ENCODE results near the gene C1orf159. TPM values are rescaled to one million over a fixed set of nuclear protein-coding genes. Genes with fewer than 3 reads are reported as not detected.
A peak's percentile ranks its signal among the peaks of the same experiment; 100 is the strongest.

The C1orf159 gene
- total and polyA plus RNA-seq, 9 of the 15 experiments (the other 6 are each of a cell fraction or from before 2014, with no cell fraction given) = 0.28 to 54.9 (median 10.6) TPM

DNA sequence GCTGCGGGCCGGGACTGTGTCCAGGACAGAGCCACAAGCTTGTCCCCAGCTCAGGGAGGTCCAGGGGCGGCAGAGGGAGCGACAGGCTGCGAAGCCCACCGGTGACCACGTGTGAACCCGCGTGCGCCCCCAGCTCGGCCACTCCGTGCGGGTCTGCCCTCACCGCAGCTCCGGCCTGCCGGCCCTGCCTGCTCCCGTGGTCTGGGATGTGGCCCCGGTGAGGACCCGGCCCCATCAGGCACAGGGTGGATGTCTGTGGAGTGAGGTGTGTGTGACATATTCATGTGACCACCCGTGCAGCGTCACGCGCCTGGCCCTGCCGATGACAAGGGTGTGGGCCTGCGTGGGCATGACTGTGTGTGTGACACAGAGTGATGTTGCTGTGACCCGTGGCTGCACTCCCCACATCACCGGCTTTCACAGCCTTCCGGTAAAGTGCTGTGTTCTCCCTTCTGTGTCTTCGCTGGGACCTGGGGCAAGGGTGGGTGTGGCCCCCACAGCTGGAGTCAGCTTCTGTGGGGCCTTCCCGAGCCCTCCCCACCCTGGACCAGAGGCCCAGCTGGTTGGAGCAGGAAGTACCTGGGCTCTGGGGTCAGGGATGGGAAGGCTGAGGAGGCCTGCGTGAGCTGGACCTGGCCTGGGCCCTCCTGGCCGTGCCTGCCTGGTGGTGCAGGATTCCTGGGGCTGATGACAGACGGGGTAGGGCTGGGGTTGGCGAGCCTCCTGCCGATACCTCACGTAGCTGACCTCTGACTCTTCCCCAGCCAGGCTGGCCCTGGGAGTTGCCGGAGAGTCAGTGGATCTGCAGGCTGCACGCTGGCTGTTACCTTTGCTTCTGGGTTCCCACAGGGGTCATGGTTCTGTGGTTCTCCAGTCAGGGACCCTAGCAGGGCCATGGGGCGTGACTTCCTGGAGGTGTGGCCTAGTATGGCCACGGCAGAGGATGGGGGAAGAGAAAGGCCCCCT, 45.9 kb downstream of the C1orf159 start (continued):
- TF ChIP-seq ZBTB11 (CRISPR knock-in tag; IDR thresholded peaks at IDR 0.05) (no peak), NONO (IDR thresholded peaks at IDR 0.05; ENCODE audit: low read depth in 2 of 2, low read length in 1 of 2) (no peak), STAT5B (CRISPR knock-in tag; IDR thresholded peaks at IDR 0.05) (no peak), NFE2L1 (tag; IDR thresholded peaks at IDR 0.05; ENCODE audit: borderline replicate concordance, low read depth) (no peak), RBM22 (IDR thresholded peaks at IDR 0.05; ENCODE audit: low read depth, low read length, poor library complexity, severe bottlenecking) (no peak), RBM14 (IDR thresholded peaks at IDR 0.05; ENCODE audit: borderline replicate concordance, insufficient read depth, low read depth, low read length) (0 out of 2 replicates have a peak, but pooled peaks have one; percentile 15), USF1 (CRISPR knock-in tag; IDR thresholded peaks at IDR 0.05) (peak; percentile 65), PTTG1 (tag; IDR thresholded peaks at IDR 0.05; ENCODE audit: low read depth) (no peak), DNMT1 (IDR thresholded peaks at IDR 0.05) (no peak), BRD4 (IDR thresholded peaks at IDR 0.05) (no peak)
- TF ChIP-seq, protein P1, sequence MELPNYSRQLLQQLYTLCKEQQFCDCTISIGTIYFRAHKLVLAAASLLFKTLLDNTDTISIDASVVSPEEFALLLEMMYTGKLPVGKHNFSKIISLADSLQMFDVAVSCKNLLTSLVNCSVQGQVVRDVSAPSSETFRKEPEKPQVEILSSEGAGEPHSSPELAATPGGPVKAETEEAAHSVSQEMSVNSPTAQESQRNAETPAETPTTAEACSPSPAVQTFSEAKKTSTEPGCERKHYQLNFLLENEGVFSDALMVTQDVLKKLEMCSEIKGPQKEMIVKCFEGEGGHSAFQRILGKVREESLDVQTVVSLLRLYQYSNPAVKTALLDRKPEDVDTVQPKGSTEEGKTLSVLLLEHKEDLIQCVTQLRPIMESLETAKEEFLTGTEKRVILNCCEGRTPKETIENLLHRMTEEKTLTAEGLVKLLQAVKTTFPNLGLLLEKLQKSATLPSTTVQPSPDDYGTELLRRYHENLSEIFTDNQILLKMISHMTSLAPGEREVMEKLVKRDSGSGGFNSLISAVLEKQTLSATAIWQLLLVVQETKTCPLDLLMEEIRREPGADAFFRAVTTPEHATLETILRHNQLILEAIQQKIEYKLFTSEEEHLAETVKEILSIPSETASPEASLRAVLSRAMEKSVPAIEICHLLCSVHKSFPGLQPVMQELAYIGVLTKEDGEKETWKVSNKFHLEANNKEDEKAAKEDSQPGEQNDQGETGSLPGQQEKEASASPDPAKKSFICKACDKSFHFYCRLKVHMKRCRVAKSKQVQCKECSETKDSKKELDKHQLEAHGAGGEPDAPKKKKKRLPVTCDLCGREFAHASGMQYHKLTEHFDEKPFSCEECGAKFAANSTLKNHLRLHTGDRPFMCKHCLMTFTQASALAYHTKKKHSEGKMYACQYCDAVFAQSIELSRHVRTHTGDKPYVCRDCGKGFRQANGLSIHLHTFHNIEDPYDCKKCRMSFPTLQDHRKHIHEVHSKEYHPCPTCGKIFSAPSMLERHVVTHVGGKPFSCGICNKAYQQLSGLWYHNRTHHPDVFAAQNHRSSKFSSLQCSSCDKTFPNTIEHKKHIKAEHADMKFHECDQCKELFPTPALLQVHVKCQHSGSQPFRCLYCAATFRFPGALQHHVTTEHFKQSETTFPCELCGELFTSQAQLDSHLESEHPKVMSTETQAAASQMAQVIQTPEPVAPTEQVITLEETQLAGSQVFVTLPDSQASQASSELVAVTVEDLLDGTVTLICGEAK (IDR thresholded peaks at IDR 0.05) = no peak
- TF ChIP-seq, protein P1 (CRISPR knock-in tag; IDR thresholded peaks at IDR 0.05) = no peak
